CD4-positive, alpha-beta T cell (primary cell): Measurements from ENCODE around the gene ZNF764. TPM values are rescaled to one million over a fixed set of nuclear protein-coding genes. Genes with fewer than 3 reads are reported as not detected.
A peak's percentile ranks its signal among the peaks of the same experiment; 100 is the strongest.

Experiments
- ATAC-seq: fragments of 200-7000 bp; cut with Tn5 transposase; one replicate; pipeline ENCODE4 v1.10.0; 2022; ENCODE audit warnings: mild to moderate bottlenecking; ENCODE audit not compliant: poor library complexity
- CTCF ChIA-PET: fragments of 350-600 bp; sonication (Branson Sonifier 250); formaldehyde crosslinking; loops from one replicate; lab custom pipeline; 2021; ENCODE audit warnings: antibody characterized with exemption, inconsistent platforms; lab: Charles Lee
- POLR2A ChIA-PET: fragments of 350-600 bp; sonication (Branson Sonifier 250); formaldehyde crosslinking; loops from one replicate; lab custom pipeline; 2021; ENCODE audit warnings: antibody characterized with exemption, inconsistent platforms; lab: Charles Lee
- DNase-seq, 14 experiments: peaks; one replicate each; pipeline ENCODE4 v3.0.0-alpha.2; 2013 to 2020; ENCODE audit warnings: mixed read lengths in 2 of 14
- H3K27ac ChIP-seq, 2 donors: one replicate each; pipeline versions ENCODE4 v1.5.1 to v1.7.0; 2013; ENCODE audit warnings: low read length in 2 of 2, low read depth in 1 of 2, mild to moderate bottlenecking in 1 of 2
- H3K27me3 ChIP-seq, 2 experiments: 1 replicate in 1 of 2; 2 replicates in 1 of 2; pipeline versions ENCODE4 v1.6.1 to v1.7.0; 2013; ENCODE audit warnings: low read length in 2 of 2, control low read depth in 1 of 2, mild to moderate bottlenecking in 1 of 2, moderate library complexity in 1 of 2; ENCODE audit not compliant: insufficient read depth in 2 of 2, control insufficient read depth in 1 of 2
- H3K36me3 ChIP-seq: one replicate; pipeline ENCODE4 v1.6.1; 2013; ENCODE audit warnings: low read length, control low read depth; ENCODE audit not compliant: insufficient read depth
- H3K4me1 ChIP-seq: one replicate; pipeline ENCODE4 v1.6.1; 2013; ENCODE audit warnings: low read length, control low read depth; ENCODE audit not compliant: insufficient read depth
- H3K4me3 ChIP-seq: one replicate; pipeline ENCODE4 v1.5.1; 2013; ENCODE audit warnings: mild to moderate bottlenecking, low read length, moderate library complexity
- H3K9me3 ChIP-seq, 2 experiments: 1 replicate in 1 of 2; 2 replicates in 1 of 2; pipeline versions ENCODE4 v1.6.1 to v1.7.0; 2013; ENCODE audit warnings: low read length in 2 of 2, mild to moderate bottlenecking in 2 of 2, control low read depth in 1 of 2, moderate library complexity in 1 of 2; ENCODE audit not compliant: control insufficient read depth in 1 of 2, insufficient read depth in 1 of 2
- H3K27ac Mint-ChIP-seq: one replicate; pipeline ENCODE4 v1.8.0; 2020; ENCODE audit warnings: mixed read lengths
- H3K27me3 Mint-ChIP-seq: one replicate; pipeline ENCODE4 v1.8.0; 2021; ENCODE audit warnings: mixed read lengths
- H3K36me3 Mint-ChIP-seq: one replicate; pipeline ENCODE4 v1.8.0; 2021; ENCODE audit warnings: low read depth, mixed read lengths
- H3K4me1 Mint-ChIP-seq: one replicate; pipeline ENCODE4 v1.8.0; 2021; ENCODE audit warnings: low read depth, mixed read lengths
- H3K4me3 Mint-ChIP-seq: one replicate; pipeline ENCODE4 v1.8.0; 2020; ENCODE audit warnings: mild to moderate bottlenecking, mixed read lengths
- H3K9me3 Mint-ChIP-seq: one replicate; pipeline ENCODE4 v1.8.0; 2020; ENCODE audit warnings: mixed read lengths
- intact Hi-C, 2 experiments: fragments of 100-400 bp; cut with DNase I in 1 of 2; cut with micrococcal nuclease in 1 of 2; formaldehyde crosslinking; loops; one replicate each; pipeline versions ENCODE4 v1.15.1 to v1.9.0; 2023 to 2025; cut with DNase I, micrococcal nuclease
- microRNA-seq: library from miRNA; unstranded; fragments of <30 nt; microRNA quantifications from one replicate; pipeline ENCODE4 v1.2.0, GENCODE V29; 2021; ENCODE audit warnings: borderline microRNAs expressed, borderline replicate concordance
- total RNA-seq, 174 experiments: library from RNA in 2 of 174; stranded (reverse) in 2 of 174; gene quantifications; one replicate each; pipeline ENCODE4 v1.2.3 and lab custom pipeline; 2021 to 2026
- TF ChIP-seq, protein P1 (sequence below): fragments of 200-600 bp; IDR thresholded peaks from one replicate; pipeline ENCODE4 v1.8.0; 2022; ENCODE audit warnings: antibody characterized with exemption, mild to moderate bottlenecking

The ZNF764 gene
- total RNA-seq, 2 experiments from 2014 or later = 20.4 to 22.9 TPM

DNA sequence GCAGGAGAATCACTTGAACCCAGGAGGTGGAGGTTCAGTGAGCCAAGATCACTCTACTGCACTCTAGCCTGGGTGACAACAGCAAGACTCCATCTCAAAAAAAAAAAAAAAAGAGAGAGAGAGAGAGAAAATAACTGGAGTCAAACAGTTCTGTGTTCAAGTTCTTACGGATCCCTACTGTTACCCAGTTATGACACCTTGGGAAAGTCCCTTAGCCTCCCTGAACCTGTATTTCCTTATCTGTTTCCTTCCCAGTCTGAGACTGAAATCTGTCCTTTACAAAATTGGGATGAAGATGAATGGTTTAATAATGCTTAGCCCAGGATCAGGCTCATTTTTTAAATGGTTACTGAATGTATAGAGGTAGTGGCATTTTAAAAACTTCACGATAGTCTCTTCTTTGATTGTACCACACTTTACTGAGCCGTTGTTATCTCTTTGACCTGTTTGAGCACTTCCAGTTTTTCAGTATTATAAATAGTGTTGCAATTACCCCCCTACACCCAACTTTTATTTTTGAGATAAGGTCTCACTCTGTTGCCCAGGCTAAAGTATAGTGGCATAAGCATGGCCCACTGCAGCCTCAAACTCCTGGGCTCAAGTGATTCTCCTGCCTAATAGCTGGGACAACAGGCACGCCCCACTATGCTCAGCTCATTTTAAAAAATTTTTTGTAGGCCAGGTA lies 49.0 kb downstream of the ZNF764 start:
- H3K36me3 Mint-ChIP-seq = peaks cover 85% of the 10 kb centered on the region
- no peak overlapping the region for H3K4me3 Mint-ChIP-seq
- peaks cover 5% of the 10 kb centered on the region for H3K4me1 Mint-ChIP-seq
- CTCF ChIA-PET = no interaction called here
- POLR2A ChIA-PET = no interaction called here
- Histone ChIP-seq H3K4me1 (peaks cover 5% of the 10 kb centered on the region), H3K27me3 (no peaks in the 10 kb centered on the region), H3K4me3 (no peak overlapping the region), H3K9me3 (no peaks in the 10 kb centered on the region), H3K27ac (no peak overlapping the region), H3K36me3 (peaks cover 90% of the 10 kb centered on the region)
- no peaks in the 10 kb centered on the region for H3K9me3 Mint-ChIP-seq
- peak overlapping the region; percentile 56 for H3K27ac Mint-ChIP-seq
- intact Hi-C loops = loop anchor here in 1 of 2 experiments (10.0 kb wide), 1 partner anchor 434 kb away; the partner anchor contains the start of gene PPP4C
- TF ChIP-seq, protein P1, sequence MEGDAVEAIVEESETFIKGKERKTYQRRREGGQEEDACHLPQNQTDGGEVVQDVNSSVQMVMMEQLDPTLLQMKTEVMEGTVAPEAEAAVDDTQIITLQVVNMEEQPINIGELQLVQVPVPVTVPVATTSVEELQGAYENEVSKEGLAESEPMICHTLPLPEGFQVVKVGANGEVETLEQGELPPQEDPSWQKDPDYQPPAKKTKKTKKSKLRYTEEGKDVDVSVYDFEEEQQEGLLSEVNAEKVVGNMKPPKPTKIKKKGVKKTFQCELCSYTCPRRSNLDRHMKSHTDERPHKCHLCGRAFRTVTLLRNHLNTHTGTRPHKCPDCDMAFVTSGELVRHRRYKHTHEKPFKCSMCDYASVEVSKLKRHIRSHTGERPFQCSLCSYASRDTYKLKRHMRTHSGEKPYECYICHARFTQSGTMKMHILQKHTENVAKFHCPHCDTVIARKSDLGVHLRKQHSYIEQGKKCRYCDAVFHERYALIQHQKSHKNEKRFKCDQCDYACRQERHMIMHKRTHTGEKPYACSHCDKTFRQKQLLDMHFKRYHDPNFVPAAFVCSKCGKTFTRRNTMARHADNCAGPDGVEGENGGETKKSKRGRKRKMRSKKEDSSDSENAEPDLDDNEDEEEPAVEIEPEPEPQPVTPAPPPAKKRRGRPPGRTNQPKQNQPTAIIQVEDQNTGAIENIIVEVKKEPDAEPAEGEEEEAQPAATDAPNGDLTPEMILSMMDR = no peak
- no peak for DNase-seq
- no peak for ATAC-seq
- no peaks in the 10 kb centered on the region for H3K27me3 Mint-ChIP-seq

Small RNAs within 50 kb of the gene (microRNA-seq; reads per million reads assigned to microRNA genes)
- gene MIR4518 = 2.8 reads per million, percentile 14 among the genes with 10 or more reads in this experiment

Other genes starting within 250 kb of the ZNF764 start
- 10 to 100 TPM; 39.1 to 41.7 TPM for gene CD2BP2, start 203.1 kb downstream of the ZNF764 start, total RNA-seq
- 10 to 100 TPM; 12.7 to 14.7 TPM for gene TBC1D10B, start 187.9 kb downstream of the ZNF764 start, total RNA-seq
- 1 to 10 TPM in 1 of 2 experiments, under 1 TPM in 1; 0.95 to 2.4 TPM for gene MYL11, start 183.6 kb downstream of the ZNF764 start, total RNA-seq
- gene SEPTIN1, start 175.8 kb downstream of the ZNF764 start, total RNA-seq = 100 to 1,000 TPM; 161 to 163 TPM
- 1 to 10 TPM; 3.4 to 3.5 TPM for gene ZNF48, start 163.0 kb downstream of the ZNF764 start, total RNA-seq
- 1 to 10 TPM in 1 of 2 experiments, under 1 TPM in 1; 0.80 to 1.2 TPM for gene ZNF771, start 150.8 kb downstream of the ZNF764 start, total RNA-seq
- gene DCTPP1, start 128.3 kb downstream of the ZNF764 start, total RNA-seq = 1 to 10 TPM; 5.4 to 6.5 TPM
- gene SEPHS2, start 112.5 kb downstream of the ZNF764 start, total RNA-seq = 10 to 100 TPM; 25.4 to 25.9 TPM
- gene ITGAL, start 85.6 kb downstream of the ZNF764 start, total RNA-seq = 100 to 1,000 TPM; 186 to 187 TPM
- gene ZNF768, start 31.8 kb downstream of the ZNF764 start, total RNA-seq = 1 to 10 TPM; 3.9 to 4.1 TPM
- 1 to 10 TPM; 6.3 to 6.7 TPM for gene ZNF747, start 23.5 kb downstream of the ZNF764 start, total RNA-seq
- 1 to 10 TPM; 8.8 to 9.6 TPM for gene ZNF688, start 13.3 kb upstream of the ZNF764 start, total RNA-seq
- gene ZNF785, start 27.3 kb upstream of the ZNF764 start, total RNA-seq = 1 to 10 TPM; 6.6 to 7.7 TPM
- 10 to 100 TPM; 15.3 to 15.7 TPM for gene ZNF689, start 52.0 kb upstream of the ZNF764 start, total RNA-seq
- 10 to 100 TPM; 50.2 to 51.7 TPM for gene PRR14, start 92.6 kb upstream of the ZNF764 start, total RNA-seq
- gene FBRS, start 100.1 kb upstream of the ZNF764 start, total RNA-seq = 100 to 1,000 TPM; 162 to 163 TPM
- 10 to 100 TPM; 59.5 to 60.1 TPM for gene SRCAP, start 140.8 kb upstream of the ZNF764 start, total RNA-seq
- gene PHKG2, start 190.1 kb upstream of the ZNF764 start, total RNA-seq = 10 to 100 TPM; 24.8 to 25.2 TPM
- gene CFAP119, start 203.7 kb upstream of the ZNF764 start, total RNA-seq = 1 to 10 TPM; 1.7 to 2.2 TPM
- gene RNF40, start 203.9 kb upstream of the ZNF764 start, total RNA-seq = 10 to 100 TPM; 63.0 to 65.2 TPM
- 1 to 10 TPM; 1.6 to 1.7 TPM for gene ZNF629, start 228.8 kb upstream of the ZNF764 start, total RNA-seq